ENCODE measurements around the gene RIPK4. TPM values are rescaled to one million over a fixed set of nuclear protein-coding genes. Genes with fewer than 3 reads are reported as not detected.

RIPK4 gene
- total RNA-seq, 1 donor from 2014 or later: 10.9 TPM

- peaks cover 7% of the 10 kb centered on the region for H3K36me3 ChIP-seq
- ATAC-seq: no peak
- no peak overlapping the region for H3K4me3 ChIP-seq
- no peak for DNase-seq
- no peaks in the 10 kb centered on the region for H3K9me3 ChIP-seq
- TF ChIP-seq CTCF (IDR thresholded peaks at IDR 0.05): no peak
- peaks cover 12% of the 10 kb centered on the region for H3K4me1 ChIP-seq
- intact Hi-C loops (cut with DNase I): no loop called here
- no peaks in the 10 kb centered on the region for H3K27me3 ChIP-seq
- no peak overlapping the region for H3K27ac ChIP-seq
Observed at GRCh38 chr21:41755258-41755933, 11.5 kb downstream of the RIPK4 start.

- DNase-seq: no peak
- ATAC-seq: no peak
Observed at GRCh38 chr21:41754479-41754891, 12.4 kb downstream of the RIPK4 start.

GRCh38 chr21:41753006-41753898 lies 13.6 kb downstream of the RIPK4 start:
- intact Hi-C loops (cut with DNase I): no loop called here

More at GRCh38 chr21:41754479-41754891, 12.4 kb downstream of the RIPK4 start:
- no peaks in the 10 kb centered on the region for H3K9me3 ChIP-seq
- TF ChIP-seq CTCF (IDR thresholded peaks at IDR 0.05): no peak
- peaks cover 7% of the 10 kb centered on the region for H3K36me3 ChIP-seq
- intact Hi-C loops (cut with DNase I): no loop called here
- H3K27me3 ChIP-seq: no peaks in the 10 kb centered on the region
- peaks cover 12% of the 10 kb centered on the region for H3K4me1 ChIP-seq
- no peak overlapping the region for H3K4me3 ChIP-seq
- no peak overlapping the region for H3K27ac ChIP-seq

GRCh38 chr21:41752231-41752681 lies 14.6 kb downstream of the RIPK4 start:
- intact Hi-C loops (cut with DNase I): no loop called here
- H3K27ac ChIP-seq: no peak overlapping the region
- peaks cover 7% of the 10 kb centered on the region for H3K36me3 ChIP-seq
- H3K4me3 ChIP-seq: no peak overlapping the region
- DNase-seq: no peak
- TF ChIP-seq CTCF (IDR thresholded peaks at IDR 0.05): no peak
- peak; percentile 11 for ATAC-seq
- H3K27me3 ChIP-seq: no peaks in the 10 kb centered on the region
- no peaks in the 10 kb centered on the region for H3K9me3 ChIP-seq
- H3K4me1 ChIP-seq: peaks cover 12% of the 10 kb centered on the region

More at GRCh38 chr21:41753006-41753898, 13.6 kb downstream of the RIPK4 start:
- no peak overlapping the region for H3K27ac ChIP-seq
- DNase-seq (no peak), ATAC-seq (no peak)
- peaks cover 12% of the 10 kb centered on the region for H3K4me1 ChIP-seq
- H3K9me3 ChIP-seq: no peaks in the 10 kb centered on the region
- peaks cover 7% of the 10 kb centered on the region for H3K36me3 ChIP-seq
- no peak for TF ChIP-seq CTCF (IDR thresholded peaks at IDR 0.05)
- no peaks in the 10 kb centered on the region for H3K27me3 ChIP-seq
- H3K4me3 ChIP-seq: no peak overlapping the region

- Histone ChIP-seq H3K27me3 (no peaks in the 10 kb centered on the region), H3K36me3 (peaks cover 7% of the 10 kb centered on the region), H3K4me3 (no peak overlapping the region), H3K4me1 (peaks cover 12% of the 10 kb centered on the region), H3K27ac (peak overlapping the region; percentile 24), H3K9me3 (no peaks in the 10 kb centered on the region)
- intact Hi-C loops (cut with DNase I): no loop called here
- TF ChIP-seq CTCF (IDR thresholded peaks at IDR 0.05): no peak
- DNase-seq (peak; percentile 81), ATAC-seq (peak; percentile 73)
Observed at GRCh38 chr21:41751611-41752011, 15.2 kb downstream of the RIPK4 start.
